Stimulated activated CD8-positive, alpha-beta memory T cell treated with anti-CD3 and anti-CD28 coated beads, Interleukin-2, amount 100 ng/mL, for 48 hours (primary cell): ENCODE measurements around the gene OR1G1.
"Not testable (repeated sequence)": the region's sequence is repeated elsewhere in the genome, so short reads cannot be mapped to it uniquely, and the experiment has no call there.

Source experiments
- DNase-seq, 2 donors: peaks; one replicate each; pipeline ENCODE4 v3.0.0-alpha.2; 2020; ENCODE audit warnings: low read depth in 2 of 2

OR1G1 gene

GRCh38 chr17:3127451-3127850 lies at the start of gene OR1G1:
Gene OR1G1 (minus strand): TSS chr17:3127551. CDS start chr17:3127551, 0 bp downstream.
- DNase-seq, result no peak

- no peak for DNase-seq
Observed at GRCh38 chr17:3167574-3167973, 40.2 kb upstream of the OR1G1 start.

DNA sequence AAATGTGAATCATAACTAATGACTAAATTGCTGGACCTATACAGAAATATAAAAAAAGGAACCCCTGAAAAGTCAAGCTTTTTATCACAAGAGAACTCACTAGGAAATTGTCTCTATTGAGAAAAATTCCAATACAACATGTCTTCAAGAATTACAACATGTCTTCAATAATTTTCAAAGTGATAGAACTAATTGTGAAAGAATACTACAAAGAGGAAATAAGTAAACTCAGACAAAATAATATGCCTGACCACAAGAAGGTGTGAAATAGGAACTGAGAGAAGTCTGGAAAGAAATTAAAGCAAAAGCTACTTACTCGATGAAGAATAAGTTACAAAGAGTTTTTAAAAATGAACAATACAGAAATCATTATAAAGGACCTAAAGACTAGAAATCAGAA lies 29.9 kb upstream of the OR1G1 start:
- no peak for DNase-seq

- DNase-seq, result not testable (repeated sequence)
Observed at GRCh38 chr17:3137494-3137893, 10.1 kb upstream of the OR1G1 start.

GRCh38 chr17:3104322-3104721 lies 23.0 kb downstream of the OR1G1 start, which contains the start of gene OR1D2:
Gene OR1D2 (minus strand): TSS chr17:3104422. CDS start chr17:3092996, 11,426 bp downstream.
- no peak for DNase-seq
